ENCODE data around the gene ZNF260.

DNA sequence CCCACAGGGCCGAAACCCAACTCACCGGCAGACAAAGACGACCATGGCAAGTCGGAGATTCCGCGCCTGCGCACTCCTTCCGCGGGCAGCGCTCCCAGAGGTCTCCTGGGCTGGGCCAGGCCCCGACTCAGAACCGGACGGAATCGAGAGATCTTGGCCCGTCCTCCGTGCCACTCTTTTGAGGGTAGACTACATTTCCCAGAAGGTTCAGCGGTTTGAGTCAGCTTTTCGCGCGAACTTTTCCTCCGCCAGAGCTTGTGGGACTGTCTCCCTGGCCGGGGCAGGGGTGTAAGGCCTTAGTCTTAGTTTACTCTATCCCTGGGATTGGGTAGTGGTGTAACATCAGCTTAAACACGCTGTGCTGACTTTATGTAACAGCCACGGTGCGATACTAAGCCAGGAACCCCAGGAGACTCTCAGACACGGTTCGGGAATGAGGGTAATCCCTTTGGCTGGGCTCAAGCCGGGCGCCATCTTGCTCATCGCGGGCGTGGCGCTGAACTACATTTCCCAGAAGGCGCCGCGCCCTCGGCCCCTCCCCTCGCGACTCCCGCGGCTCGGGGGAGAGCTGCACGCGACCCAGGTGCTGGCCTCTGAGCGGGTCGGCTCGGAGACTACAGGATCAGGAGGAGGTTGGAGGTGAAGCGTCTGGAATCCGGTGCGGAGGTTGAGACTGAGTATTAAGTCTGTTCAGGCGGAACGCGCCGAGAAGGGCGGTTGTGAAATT is at the start of gene ZNF260:
- TF ChIP-seq CTCF (IDR thresholded peaks at IDR 0.05) (no peak), POLR2AphosphoS5 (IDR thresholded peaks at IDR 0.05) (peak; percentile 64 to 85 (median 77)), POLR2A (IDR thresholded peaks at IDR 0.05) (peak in 1 of 4 donors; percentile 34)
